HCT116 (cell line): Measurements from ENCODE around the gene CYP11A1.

ENCODE experiments used
- EZH2 ChIP-seq: fragments of 200-600 bp; sonication (generic); IDR thresholded peaks from 2 replicates; pipeline ENCODE4 v1.6.1; 2017; ENCODE audit warnings: antibody characterized with exemption, mixed run types
- MAX ChIP-seq: IDR thresholded peaks from 2 replicates; pipeline ENCODE4 v1.6.1; 2012
- POLR2A ChIP-seq: IDR thresholded peaks from 2 replicates; pipeline ENCODE4 v1.7.0; 2011; ENCODE audit warnings: borderline replicate concordance; ENCODE audit not compliant: insufficient read depth, insufficient read length; ENCODE audit errors: extremely low read depth
- ZNF274 ChIP-seq: fragments of 200-500 bp; sonication (Bioruptor generic); IDR thresholded peaks from 2 replicates; pipeline ENCODE4 v1.6.1; 2014; ENCODE audit warnings: mild to moderate bottlenecking, low read depth, low read length, inconsistent platforms
- TF ChIP-seq, protein P1 (sequence below), 3 experiments: fragments of 200-600 bp in 1 of 3; sonication (generic) in 1 of 3; IDR thresholded peaks in 2 of 3; conservative IDR thresholded peaks in 1 of 3; 2 replicates each; pipeline ENCODE4 v1.5.1; 2012 to 2017; ENCODE audit warnings: low read depth in 2 of 3, low read length in 2 of 3, antibody characterized with exemption in 1 of 3, borderline replicate concordance in 1 of 3, control low read depth in 1 of 3, mild to moderate bottlenecking in 1 of 3, mixed read lengths in 1 of 3, mixed run types in 1 of 3, moderate library complexity in 1 of 3; ENCODE audit not compliant: insufficient read depth in 1 of 3
- TF ChIP-seq, protein P2 (sequence below): IDR thresholded peaks from 2 replicates; pipeline ENCODE4 v1.6.1; 2011; ENCODE audit warnings: mild to moderate bottlenecking, low read length, moderate library complexity; ENCODE audit not compliant: insufficient replicate concordance; ENCODE audit errors: extremely low read depth

GRCh38 chr15:74376226-74376625, 8.8 kb upstream of the CYP11A1 start:
- TF ChIP-seq POLR2A (no peak), MAX (no peak), EZH2 (no peak), ZNF274 (no peak)
- TF ChIP-seq, protein P1, sequence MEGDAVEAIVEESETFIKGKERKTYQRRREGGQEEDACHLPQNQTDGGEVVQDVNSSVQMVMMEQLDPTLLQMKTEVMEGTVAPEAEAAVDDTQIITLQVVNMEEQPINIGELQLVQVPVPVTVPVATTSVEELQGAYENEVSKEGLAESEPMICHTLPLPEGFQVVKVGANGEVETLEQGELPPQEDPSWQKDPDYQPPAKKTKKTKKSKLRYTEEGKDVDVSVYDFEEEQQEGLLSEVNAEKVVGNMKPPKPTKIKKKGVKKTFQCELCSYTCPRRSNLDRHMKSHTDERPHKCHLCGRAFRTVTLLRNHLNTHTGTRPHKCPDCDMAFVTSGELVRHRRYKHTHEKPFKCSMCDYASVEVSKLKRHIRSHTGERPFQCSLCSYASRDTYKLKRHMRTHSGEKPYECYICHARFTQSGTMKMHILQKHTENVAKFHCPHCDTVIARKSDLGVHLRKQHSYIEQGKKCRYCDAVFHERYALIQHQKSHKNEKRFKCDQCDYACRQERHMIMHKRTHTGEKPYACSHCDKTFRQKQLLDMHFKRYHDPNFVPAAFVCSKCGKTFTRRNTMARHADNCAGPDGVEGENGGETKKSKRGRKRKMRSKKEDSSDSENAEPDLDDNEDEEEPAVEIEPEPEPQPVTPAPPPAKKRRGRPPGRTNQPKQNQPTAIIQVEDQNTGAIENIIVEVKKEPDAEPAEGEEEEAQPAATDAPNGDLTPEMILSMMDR (IDR thresholded peaks at IDR 0.05 in 2 of 3, conservative IDR thresholded peaks at IDR 0.05 in 1 of 3; ENCODE audit: borderline replicate concordance in 1 of 3, insufficient read depth in 1 of 3, low read depth in 2 of 3, low read length in 2 of 3): no peak
- TF ChIP-seq, protein P2, sequence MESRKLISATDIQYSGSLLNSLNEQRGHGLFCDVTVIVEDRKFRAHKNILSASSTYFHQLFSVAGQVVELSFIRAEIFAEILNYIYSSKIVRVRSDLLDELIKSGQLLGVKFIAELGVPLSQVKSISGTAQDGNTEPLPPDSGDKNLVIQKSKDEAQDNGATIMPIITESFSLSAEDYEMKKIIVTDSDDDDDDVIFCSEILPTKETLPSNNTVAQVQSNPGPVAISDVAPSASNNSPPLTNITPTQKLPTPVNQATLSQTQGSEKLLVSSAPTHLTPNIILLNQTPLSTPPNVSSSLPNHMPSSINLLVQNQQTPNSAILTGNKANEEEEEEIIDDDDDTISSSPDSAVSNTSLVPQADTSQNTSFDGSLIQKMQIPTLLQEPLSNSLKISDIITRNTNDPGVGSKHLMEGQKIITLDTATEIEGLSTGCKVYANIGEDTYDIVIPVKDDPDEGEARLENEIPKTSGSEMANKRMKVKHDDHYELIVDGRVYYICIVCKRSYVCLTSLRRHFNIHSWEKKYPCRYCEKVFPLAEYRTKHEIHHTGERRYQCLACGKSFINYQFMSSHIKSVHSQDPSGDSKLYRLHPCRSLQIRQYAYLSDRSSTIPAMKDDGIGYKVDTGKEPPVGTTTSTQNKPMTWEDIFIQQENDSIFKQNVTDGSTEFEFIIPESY: no peak
